Measurements from ENCODE around the gene FGA.
A peak's percentile ranks its signal among the peaks of the same experiment; 100 is the strongest.

The FGA gene

DNA sequence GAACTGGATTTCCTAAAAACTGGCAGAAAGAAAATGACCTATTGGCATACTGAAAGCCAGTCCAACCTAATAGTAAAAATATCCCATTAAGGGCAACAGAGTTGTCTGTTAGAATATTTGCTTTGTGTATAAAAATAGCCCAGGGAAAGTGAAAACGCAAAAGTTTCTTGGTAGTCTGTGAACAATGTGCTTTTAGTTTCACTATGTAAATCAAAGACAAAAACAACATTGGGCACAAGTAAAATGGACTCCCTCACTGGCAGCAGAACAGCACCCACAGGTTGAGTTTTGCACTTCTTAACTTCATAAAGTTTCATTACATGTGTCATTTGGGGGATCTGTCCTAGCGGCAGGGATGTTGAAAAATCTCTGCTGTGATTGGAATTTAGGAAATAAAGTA is 26.2 kb upstream of the FGA start:
- TF ChIP-seq, protein P1, sequence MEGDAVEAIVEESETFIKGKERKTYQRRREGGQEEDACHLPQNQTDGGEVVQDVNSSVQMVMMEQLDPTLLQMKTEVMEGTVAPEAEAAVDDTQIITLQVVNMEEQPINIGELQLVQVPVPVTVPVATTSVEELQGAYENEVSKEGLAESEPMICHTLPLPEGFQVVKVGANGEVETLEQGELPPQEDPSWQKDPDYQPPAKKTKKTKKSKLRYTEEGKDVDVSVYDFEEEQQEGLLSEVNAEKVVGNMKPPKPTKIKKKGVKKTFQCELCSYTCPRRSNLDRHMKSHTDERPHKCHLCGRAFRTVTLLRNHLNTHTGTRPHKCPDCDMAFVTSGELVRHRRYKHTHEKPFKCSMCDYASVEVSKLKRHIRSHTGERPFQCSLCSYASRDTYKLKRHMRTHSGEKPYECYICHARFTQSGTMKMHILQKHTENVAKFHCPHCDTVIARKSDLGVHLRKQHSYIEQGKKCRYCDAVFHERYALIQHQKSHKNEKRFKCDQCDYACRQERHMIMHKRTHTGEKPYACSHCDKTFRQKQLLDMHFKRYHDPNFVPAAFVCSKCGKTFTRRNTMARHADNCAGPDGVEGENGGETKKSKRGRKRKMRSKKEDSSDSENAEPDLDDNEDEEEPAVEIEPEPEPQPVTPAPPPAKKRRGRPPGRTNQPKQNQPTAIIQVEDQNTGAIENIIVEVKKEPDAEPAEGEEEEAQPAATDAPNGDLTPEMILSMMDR (conservative IDR thresholded peaks at IDR 0.05; ENCODE audit: low read depth, low read length) = no peak

DNA sequence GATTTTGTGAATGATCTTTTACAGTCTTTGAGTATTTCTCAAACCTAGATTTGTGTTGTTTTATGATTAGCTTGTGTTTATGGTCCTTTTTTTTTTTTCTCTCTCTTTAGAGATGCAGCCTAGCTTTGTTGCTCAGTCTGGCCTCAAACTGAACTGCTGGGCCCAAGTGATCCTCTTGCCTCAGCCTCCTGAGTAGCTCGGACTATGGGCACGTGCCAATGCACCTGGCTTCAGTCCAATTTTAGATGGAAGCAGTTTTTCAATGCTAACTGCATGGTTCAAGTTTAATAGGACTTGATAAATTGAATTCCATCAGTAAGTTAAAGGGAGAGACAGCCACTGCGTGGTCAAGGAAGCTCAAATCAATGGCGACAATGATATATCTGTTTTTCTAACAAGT is 25.7 kb upstream of the FGA start:
- Histone ChIP-seq H4K20me1 (ENCODE audit: insufficient read depth) (no peaks in the 10 kb centered on the region), H3K36me3 (ENCODE audit: insufficient read depth) (no peaks in the 10 kb centered on the region), H3K4me2 (peak overlapping the region; percentile 48), H2AFZ (ENCODE audit: low read depth) (peak overlapping the region; percentile 38), H3K9ac (no peak overlapping the region), H3K4me3 (IDR thresholded peaks at IDR 0.05; ENCODE audit: insufficient read depth, low read depth, low read length) (no peak overlapping the region), H3K27ac (no peak overlapping the region; the same call in 1 of the 2 replicates), H3K27me3 (ENCODE audit: insufficient read depth, low read depth) (no peaks in the 10 kb centered on the region), H3K79me2 (ENCODE audit: insufficient read depth, low read depth) (no peaks in the 10 kb centered on the region), H3K4me1 (ENCODE audit: low read depth, poor library complexity, severe bottlenecking) (peaks cover 19% of the 10 kb centered on the region)
- TF ChIP-seq, protein P1 (conservative IDR thresholded peaks at IDR 0.05; ENCODE audit: low read depth, low read length) = no peak

More for the DNA sequence above, 26.2 kb upstream of the FGA start:
- Histone ChIP-seq H3K27me3 (ENCODE audit: insufficient read depth, low read depth) (no peaks in the 10 kb centered on the region), H3K4me1 (ENCODE audit: low read depth, poor library complexity, severe bottlenecking) (peaks cover 19% of the 10 kb centered on the region), H3K9ac (no peak overlapping the region), H3K4me3 (IDR thresholded peaks at IDR 0.05; ENCODE audit: insufficient read depth, low read depth, low read length) (no peak overlapping the region), H3K27ac (peak overlapping the region; percentile 3; the same call in 1 of the 2 replicates), H3K79me2 (ENCODE audit: insufficient read depth, low read depth) (no peaks in the 10 kb centered on the region), H2AFZ (ENCODE audit: low read depth) (peak overlapping the region; percentile 38), H4K20me1 (ENCODE audit: insufficient read depth) (no peaks in the 10 kb centered on the region), H3K36me3 (ENCODE audit: insufficient read depth) (no peaks in the 10 kb centered on the region), H3K4me2 (peak overlapping the region; percentile 48)

DNA sequence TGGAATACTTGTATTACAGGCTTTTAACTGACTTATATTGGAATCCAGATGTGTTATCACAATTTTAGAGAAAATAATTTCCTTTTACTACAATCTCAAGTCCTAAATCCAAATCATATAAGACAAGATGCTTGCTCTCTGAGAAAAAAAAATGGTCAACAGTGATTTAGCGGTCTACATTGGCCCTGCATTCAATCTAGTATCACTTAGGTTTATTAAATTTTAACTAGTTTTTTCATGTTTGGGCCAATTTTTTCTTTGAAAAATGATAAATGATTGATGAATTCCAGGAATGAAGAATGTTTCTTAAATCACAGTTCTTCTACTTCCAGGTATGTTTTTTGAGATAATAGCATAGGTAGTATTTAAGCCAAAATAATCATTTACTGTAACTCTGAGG is 24.7 kb upstream of the FGA start:
- H3K27ac ChIP-seq = no peak overlapping the region
- no peak overlapping the region for H3K9ac ChIP-seq
- H3K4me3 ChIP-seq (IDR thresholded peaks at IDR 0.05; ENCODE audit: insufficient read depth, low read depth, low read length) = no peak overlapping the region
- no peaks in the 10 kb centered on the region for H3K79me2 ChIP-seq (ENCODE audit: insufficient read depth, low read depth)
- H3K4me1 ChIP-seq (ENCODE audit: low read depth, poor library complexity, severe bottlenecking) = peaks cover 19% of the 10 kb centered on the region
- H2AFZ ChIP-seq (ENCODE audit: low read depth) = no peak overlapping the region
- no peaks in the 10 kb centered on the region for H3K27me3 ChIP-seq (ENCODE audit: insufficient read depth, low read depth)
- H4K20me1 ChIP-seq (ENCODE audit: insufficient read depth) = no peaks in the 10 kb centered on the region
- TF ChIP-seq, protein P1 (conservative IDR thresholded peaks at IDR 0.05; ENCODE audit: low read depth, low read length) = no peak
- H3K36me3 ChIP-seq (ENCODE audit: insufficient read depth) = no peaks in the 10 kb centered on the region
- H3K4me2 ChIP-seq = no peak overlapping the region

DNA sequence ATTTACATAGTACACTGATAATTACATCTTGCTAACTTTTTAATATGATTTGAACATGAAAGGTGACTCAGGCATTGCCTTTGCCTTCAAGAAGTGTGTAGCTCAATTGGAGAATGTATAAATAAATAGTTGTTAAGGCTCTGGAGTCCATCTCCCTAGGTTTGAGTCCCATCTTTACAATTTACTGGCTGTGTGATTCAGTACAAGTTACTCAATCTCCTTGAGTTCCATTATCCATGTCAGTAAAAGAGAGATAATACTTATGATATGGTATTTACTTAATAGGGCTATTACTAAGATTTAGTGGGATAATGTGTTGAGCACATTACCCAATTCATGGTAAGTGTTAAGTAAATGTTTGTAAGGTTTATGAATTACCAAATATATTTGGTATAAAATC is 23.8 kb upstream of the FGA start:
- H3K4me2 ChIP-seq = no peak overlapping the region
- H3K27me3 ChIP-seq (ENCODE audit: insufficient read depth, low read depth) = no peaks in the 10 kb centered on the region
- no peaks in the 10 kb centered on the region for H4K20me1 ChIP-seq (ENCODE audit: insufficient read depth)
- peaks cover 19% of the 10 kb centered on the region for H3K4me1 ChIP-seq (ENCODE audit: low read depth, poor library complexity, severe bottlenecking)
- no peak overlapping the region for H3K9ac ChIP-seq
- H3K79me2 ChIP-seq (ENCODE audit: insufficient read depth, low read depth) = no peaks in the 10 kb centered on the region
- H3K4me3 ChIP-seq (IDR thresholded peaks at IDR 0.05; ENCODE audit: insufficient read depth, low read depth, low read length) = no peak overlapping the region
- H2AFZ ChIP-seq (ENCODE audit: low read depth) = no peak overlapping the region
- TF ChIP-seq, protein P1 (conservative IDR thresholded peaks at IDR 0.05; ENCODE audit: low read depth, low read length) = no peak
- no peak overlapping the region for H3K27ac ChIP-seq
- H3K36me3 ChIP-seq (ENCODE audit: insufficient read depth) = no peaks in the 10 kb centered on the region

Data from KMS-11 (cell line).